ENCODE data around the gene AQP10.

DNA sequence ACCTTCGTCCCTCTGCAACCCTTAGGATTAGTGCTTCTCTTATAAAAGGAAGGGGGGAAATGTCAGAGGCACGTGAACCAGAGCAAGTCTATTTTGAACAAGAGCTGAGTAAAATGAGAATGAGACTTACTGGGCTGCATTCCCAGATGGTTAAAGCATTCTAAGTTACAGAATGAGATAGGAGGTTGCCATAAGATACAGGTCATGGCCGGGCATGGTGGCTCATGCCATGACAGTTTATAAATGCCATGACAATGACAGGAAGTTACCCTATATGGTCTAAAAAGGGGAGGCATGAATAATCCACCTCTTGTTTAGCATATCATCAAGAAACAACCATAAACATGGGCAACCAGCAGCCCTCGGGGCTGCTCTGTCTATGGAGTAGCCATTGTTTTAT is 2.5 kb upstream of the AQP10 start:
- TF ChIP-seq, protein P1, sequence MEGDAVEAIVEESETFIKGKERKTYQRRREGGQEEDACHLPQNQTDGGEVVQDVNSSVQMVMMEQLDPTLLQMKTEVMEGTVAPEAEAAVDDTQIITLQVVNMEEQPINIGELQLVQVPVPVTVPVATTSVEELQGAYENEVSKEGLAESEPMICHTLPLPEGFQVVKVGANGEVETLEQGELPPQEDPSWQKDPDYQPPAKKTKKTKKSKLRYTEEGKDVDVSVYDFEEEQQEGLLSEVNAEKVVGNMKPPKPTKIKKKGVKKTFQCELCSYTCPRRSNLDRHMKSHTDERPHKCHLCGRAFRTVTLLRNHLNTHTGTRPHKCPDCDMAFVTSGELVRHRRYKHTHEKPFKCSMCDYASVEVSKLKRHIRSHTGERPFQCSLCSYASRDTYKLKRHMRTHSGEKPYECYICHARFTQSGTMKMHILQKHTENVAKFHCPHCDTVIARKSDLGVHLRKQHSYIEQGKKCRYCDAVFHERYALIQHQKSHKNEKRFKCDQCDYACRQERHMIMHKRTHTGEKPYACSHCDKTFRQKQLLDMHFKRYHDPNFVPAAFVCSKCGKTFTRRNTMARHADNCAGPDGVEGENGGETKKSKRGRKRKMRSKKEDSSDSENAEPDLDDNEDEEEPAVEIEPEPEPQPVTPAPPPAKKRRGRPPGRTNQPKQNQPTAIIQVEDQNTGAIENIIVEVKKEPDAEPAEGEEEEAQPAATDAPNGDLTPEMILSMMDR (IDR thresholded peaks at IDR 0.05): no peak
- no peak for TF ChIP-seq POLR2AphosphoS5 (IDR thresholded peaks at IDR 0.05)

Data from suprapubic skin (tissue), 3 donors.